Mucosa of stomach (tissue), 1 donor: ENCODE data around the gene TMEM117.

Experiments
- H3K27me3 ChIP-seq: one replicate; pipeline ENCODE4 v1.7.0; 2013; ENCODE audit warnings: mild to moderate bottlenecking, low read length; ENCODE audit not compliant: control insufficient read depth, insufficient read depth
- H3K36me3 ChIP-seq: one replicate; pipeline ENCODE4 v1.7.0; 2013; ENCODE audit warnings: low read length; ENCODE audit not compliant: control insufficient read depth, insufficient read depth
- H3K4me1 ChIP-seq: one replicate; pipeline ENCODE4 v1.7.0; 2013; ENCODE audit warnings: mild to moderate bottlenecking, low read length; ENCODE audit not compliant: control insufficient read depth, insufficient read depth
- H3K4me3 ChIP-seq: one replicate; pipeline ENCODE4 v1.7.0; 2013; ENCODE audit warnings: low read length
- H3K9ac ChIP-seq: one replicate; pipeline ENCODE4 v1.7.0; 2013; ENCODE audit warnings: mild to moderate bottlenecking, low read length, moderate library complexity
- H3K9me3 ChIP-seq: one replicate; pipeline ENCODE4 v1.7.0; 2013; ENCODE audit warnings: mild to moderate bottlenecking, low read length, moderate library complexity; ENCODE audit not compliant: control insufficient read depth
- donor health status: Pancreatic carcinoma.

The TMEM117 gene

DNA sequence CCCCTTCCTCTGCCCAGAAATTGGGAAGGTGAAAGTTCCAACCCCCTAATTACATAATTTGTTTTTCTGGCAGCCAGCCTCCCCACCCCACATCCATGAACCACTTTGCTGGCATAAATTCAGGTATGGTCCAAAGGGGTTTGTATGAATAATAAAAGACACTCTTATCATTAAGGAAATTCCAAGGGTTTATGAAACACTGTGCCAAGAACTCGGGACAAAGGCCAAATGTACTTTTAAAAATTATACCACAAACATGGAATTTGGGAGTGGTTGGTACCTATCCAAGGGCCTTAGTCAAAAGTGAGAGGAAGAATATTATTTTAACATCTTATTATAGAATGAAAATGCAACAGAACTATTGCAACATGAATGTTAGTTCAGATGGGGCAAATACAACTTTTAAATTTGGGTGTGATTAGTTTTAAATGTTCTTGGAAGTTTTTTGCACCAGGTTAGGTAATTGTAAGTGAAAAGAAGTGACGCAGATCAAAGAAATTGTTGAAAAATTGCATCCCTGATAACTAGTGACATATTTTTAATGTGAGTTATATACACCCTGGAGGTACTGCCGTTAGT is 217.8 kb downstream of the TMEM117 start:
- Histone ChIP-seq H3K27me3 (no peaks in the 10 kb centered on the region), H3K9me3 (no peaks in the 10 kb centered on the region), H3K4me1 (no peaks in the 10 kb centered on the region), H3K4me3 (no peak overlapping the region), H3K36me3 (no peaks in the 10 kb centered on the region), H3K9ac (no peak overlapping the region)

DNA sequence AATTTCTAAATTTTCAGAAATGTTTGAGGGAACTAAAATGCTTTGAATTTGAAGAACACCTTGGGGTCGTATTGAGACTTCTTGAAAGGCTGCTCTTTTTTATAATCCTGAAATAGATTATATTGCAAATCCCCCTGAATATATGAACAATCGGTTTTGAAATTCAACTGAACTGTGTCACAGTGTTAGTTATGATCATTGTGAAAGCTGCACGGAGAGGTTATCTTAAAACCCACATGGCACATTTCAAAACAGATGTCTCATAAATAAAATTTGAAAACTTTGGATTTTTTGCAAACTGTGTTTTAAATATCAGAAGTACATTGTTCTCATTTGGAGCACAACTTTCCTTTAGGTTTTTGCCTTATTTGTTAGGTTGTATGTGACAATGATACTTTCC is 218.4 kb downstream of the TMEM117 start:
- H3K9me3 ChIP-seq, result no peaks in the 10 kb centered on the region
- no peaks in the 10 kb centered on the region for H3K36me3 ChIP-seq
- no peak overlapping the region for H3K4me3 ChIP-seq
- no peaks in the 10 kb centered on the region for H3K4me1 ChIP-seq
- no peak overlapping the region for H3K9ac ChIP-seq
- H3K27me3 ChIP-seq, result no peaks in the 10 kb centered on the region

DNA sequence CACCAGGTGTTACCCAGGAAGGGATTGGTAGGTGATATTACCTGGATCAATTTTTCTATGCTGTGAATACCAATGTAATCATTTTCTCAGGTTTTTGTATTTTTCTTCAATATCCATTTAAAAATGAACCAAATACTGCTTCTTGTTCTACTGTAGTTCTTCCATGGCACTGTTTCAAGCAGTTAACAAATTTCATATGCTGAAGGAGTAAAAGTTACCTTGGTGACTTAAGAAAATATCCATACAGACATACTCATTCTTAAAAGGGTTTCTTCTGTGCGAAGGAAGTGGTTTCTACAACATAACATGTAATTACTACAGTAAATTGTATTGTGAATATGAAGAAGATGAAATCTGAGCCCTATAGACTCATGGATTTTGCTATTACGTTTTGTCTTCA is 222.5 kb downstream of the TMEM117 start:
- no peaks in the 10 kb centered on the region for H3K4me1 ChIP-seq
- H3K4me3 ChIP-seq, result no peak overlapping the region
- no peak overlapping the region for H3K9ac ChIP-seq
- H3K9me3 ChIP-seq, result no peaks in the 10 kb centered on the region
- no peaks in the 10 kb centered on the region for H3K36me3 ChIP-seq
- no peaks in the 10 kb centered on the region for H3K27me3 ChIP-seq

DNA sequence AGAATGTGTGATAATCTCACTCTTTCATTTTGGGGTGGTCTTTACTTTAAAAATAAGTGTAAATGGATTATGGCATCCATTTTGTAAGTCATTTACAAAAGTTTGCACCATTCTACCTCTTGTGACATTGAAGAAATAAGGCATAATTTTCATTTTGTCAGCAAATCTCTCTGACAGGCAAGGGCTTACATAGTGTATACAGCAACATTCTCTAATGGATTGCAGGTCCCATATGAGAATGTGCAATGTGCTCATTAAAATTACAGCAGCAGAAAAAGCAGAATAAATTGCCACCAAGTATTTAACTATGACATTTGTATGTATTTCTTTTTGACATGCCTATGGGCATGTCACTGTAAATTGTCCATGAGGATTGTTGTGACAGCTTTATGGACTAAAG is 223.6 kb downstream of the TMEM117 start:
- H3K36me3 ChIP-seq, result no peaks in the 10 kb centered on the region
- H3K9me3 ChIP-seq, result no peaks in the 10 kb centered on the region
- H3K4me3 ChIP-seq, result no peak overlapping the region
- no peaks in the 10 kb centered on the region for H3K27me3 ChIP-seq
- H3K9ac ChIP-seq, result no peak overlapping the region
- H3K4me1 ChIP-seq, result no peaks in the 10 kb centered on the region

DNA sequence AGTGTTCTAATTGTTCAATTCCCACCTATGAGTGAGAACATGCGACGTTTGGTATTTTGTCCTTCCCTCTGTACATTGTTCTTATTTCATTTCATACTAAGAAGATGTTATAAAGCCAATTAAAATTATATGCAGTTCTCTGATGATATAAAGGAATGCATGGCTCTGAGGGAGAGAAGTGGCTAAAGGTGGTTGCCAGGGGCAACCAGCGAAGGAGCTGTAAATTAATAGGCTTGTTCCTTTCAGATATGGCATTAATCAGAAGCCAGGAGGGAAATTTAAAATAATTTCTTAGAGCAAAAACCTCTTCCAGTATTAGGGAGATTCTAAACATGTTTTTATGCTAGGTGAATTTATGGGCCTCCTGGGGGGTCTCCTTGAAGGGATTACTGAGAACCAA is 227.8 kb downstream of the TMEM117 start:
- H3K9ac ChIP-seq, result no peak overlapping the region
- no peaks in the 10 kb centered on the region for H3K9me3 ChIP-seq
- no peaks in the 10 kb centered on the region for H3K36me3 ChIP-seq
- H3K4me3 ChIP-seq, result no peak overlapping the region
- no peaks in the 10 kb centered on the region for H3K27me3 ChIP-seq
- no peaks in the 10 kb centered on the region for H3K4me1 ChIP-seq

DNA sequence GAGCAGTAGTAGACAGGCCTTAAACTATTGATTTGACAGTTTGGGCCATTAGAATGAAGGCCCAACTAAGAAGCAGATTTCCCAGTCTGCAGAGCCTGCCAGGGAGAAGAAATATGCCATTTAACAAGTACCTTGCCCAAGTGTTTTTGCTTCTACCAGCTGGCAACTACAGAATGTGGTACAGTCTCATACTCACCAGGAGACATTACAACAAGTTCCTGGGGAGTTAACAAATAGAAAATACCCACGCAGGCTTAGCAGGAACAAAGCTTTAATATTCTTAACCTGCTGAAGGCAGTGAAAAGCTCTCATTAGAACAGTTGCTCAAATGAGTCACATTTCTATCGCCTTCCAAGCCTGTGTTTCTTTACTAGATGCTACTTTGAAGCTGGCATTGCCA is 241.0 kb downstream of the TMEM117 start:
- H3K9me3 ChIP-seq, result no peaks in the 10 kb centered on the region
- no peaks in the 10 kb centered on the region for H3K27me3 ChIP-seq
- H3K9ac ChIP-seq, result no peak overlapping the region
- H3K4me1 ChIP-seq, result no peaks in the 10 kb centered on the region
- H3K36me3 ChIP-seq, result no peaks in the 10 kb centered on the region
- no peak overlapping the region for H3K4me3 ChIP-seq

DNA sequence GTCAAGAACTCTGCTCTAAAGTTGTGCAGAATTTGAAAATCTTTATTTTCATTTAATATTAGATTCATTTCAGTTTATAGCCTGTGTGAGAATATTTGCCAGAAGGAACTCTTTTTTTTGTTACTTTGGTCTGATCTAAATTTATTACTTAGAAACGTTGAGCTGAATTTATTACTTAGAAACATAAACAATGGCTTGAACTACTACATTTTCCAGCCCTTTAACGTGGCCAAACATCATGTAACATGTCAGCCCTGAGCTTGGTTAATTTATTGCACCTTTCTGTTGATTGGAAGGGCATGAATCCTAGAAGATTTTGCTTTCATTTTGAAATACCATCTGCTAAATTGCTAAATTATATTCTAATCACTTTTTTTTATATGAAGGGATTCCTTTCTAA is 241.4 kb downstream of the TMEM117 start:
- Histone ChIP-seq H3K9me3 (no peaks in the 10 kb centered on the region), H3K4me3 (no peak overlapping the region), H3K4me1 (no peaks in the 10 kb centered on the region), H3K9ac (no peak overlapping the region), H3K36me3 (no peaks in the 10 kb centered on the region), H3K27me3 (no peaks in the 10 kb centered on the region)

DNA sequence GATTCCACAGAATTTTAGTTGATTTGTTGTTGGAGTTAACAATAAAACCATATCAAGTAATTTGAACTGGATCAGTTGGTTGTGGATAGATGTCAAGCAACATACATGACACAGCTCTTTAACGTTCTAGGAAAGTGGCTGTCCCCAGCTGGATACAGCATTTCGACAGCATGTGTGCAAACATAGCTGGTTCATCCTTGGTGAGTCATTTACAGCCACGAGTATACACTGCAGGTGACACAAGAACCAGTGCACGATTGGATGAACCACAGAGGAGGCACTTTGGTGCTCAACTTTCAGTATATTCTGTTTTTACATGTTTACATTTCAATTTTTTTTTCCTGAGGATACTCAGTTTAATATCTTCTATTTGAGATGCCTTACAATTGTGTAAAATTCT is 242.4 kb downstream of the TMEM117 start:
- Histone ChIP-seq H3K9ac (no peak overlapping the region), H3K4me1 (no peaks in the 10 kb centered on the region), H3K27me3 (no peaks in the 10 kb centered on the region), H3K4me3 (no peak overlapping the region), H3K36me3 (no peaks in the 10 kb centered on the region), H3K9me3 (no peaks in the 10 kb centered on the region)

DNA sequence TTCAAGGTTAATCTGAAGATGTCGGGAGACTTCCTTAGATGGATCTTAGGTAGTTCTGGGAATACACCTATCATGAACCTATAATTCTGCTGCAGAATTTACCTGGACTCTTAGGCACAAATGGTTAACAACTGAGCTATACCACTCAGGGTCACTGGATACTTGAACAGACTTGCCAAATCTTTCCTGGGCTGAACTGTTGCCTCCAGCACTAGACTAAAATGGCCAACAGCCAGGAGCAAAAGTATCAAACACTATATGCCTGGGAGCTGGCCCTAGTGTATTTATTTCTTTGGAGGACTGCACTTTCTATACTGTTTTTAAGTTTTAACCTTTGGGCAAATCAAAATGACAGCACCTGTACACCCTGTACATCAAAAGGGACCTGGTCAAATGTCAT is 252.8 kb downstream of the TMEM117 start:
- Histone ChIP-seq H3K27me3 (no peaks in the 10 kb centered on the region), H3K9me3 (no peaks in the 10 kb centered on the region), H3K4me3 (no peak overlapping the region), H3K36me3 (no peaks in the 10 kb centered on the region), H3K9ac (no peak overlapping the region), H3K4me1 (no peaks in the 10 kb centered on the region)

DNA sequence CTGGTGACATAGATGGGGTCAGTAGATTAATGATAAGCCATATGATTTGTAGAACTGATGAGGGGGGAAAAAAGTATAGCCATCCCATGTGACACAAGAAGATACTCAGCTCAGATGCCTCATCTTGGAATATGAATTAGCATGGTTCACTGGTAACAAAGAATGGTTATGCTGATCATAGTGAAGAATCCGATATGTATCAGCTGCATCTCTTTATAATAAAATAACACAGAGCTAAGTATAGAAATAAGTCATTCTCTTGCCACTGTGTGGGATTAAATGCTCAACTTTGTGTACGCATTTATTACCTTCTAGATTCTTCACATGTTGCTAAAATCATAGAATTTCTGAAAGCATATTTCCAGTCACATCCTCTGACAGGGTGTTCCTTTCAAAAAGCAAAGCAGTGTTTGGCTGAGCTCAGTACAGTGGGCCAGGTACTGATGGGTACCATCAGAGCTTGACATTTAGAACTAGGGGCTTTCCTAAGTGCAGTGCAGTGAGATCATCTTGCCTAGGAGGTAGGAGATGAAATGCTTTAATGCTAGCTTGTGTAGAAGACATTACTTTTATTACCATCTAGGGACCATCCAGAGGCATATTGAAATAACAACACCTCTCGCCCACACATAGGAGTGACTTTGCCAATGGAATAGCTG is 256.2 kb downstream of the TMEM117 start:
- Histone ChIP-seq H3K9ac (no peak overlapping the region), H3K4me3 (no peak overlapping the region), H3K9me3 (no peaks in the 10 kb centered on the region), H3K4me1 (no peaks in the 10 kb centered on the region), H3K27me3 (no peaks in the 10 kb centered on the region), H3K36me3 (no peaks in the 10 kb centered on the region)

DNA sequence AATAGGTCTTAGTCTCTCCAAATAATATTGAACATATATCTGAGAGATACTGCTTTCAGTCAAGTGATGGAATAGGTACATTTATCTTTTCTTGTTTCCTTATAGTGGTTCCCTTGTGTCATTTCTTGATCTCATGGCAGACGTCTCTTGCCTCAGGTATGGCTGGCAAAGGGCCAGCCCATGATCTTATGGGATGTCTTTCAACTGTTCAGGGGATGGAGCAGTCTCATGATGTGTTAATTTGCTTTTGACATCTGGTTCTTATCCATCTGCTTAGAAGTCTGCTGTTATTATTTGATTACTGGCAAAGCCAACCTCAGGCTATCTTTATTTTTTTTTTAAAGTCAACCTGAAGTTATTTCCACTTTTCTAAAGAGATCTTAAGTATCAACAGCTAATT is 262.9 kb downstream of the TMEM117 start:
- Histone ChIP-seq H3K4me3 (no peak overlapping the region), H3K9me3 (no peaks in the 10 kb centered on the region), H3K4me1 (no peaks in the 10 kb centered on the region), H3K9ac (no peak overlapping the region), H3K36me3 (no peaks in the 10 kb centered on the region), H3K27me3 (no peaks in the 10 kb centered on the region)

DNA sequence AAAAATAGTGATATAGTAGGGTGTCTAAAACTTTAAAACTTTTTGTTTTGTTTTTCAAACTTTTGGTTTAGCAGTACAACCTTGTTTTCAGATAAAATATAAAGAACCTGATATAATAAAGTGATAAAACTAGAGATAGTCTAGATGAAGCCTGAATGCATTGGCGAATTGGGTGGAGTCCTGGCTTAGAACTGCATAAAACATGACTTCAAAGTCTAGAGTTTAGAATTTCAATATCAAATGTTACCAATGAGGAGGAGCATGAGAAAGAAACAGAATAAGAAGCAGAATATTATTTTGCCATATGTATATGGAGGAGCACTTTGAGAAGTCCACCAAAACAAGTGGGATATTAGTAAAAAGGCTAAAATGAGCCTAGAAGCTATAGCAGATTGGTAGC is 263.6 kb downstream of the TMEM117 start:
- no peak overlapping the region for H3K4me3 ChIP-seq

DNA sequence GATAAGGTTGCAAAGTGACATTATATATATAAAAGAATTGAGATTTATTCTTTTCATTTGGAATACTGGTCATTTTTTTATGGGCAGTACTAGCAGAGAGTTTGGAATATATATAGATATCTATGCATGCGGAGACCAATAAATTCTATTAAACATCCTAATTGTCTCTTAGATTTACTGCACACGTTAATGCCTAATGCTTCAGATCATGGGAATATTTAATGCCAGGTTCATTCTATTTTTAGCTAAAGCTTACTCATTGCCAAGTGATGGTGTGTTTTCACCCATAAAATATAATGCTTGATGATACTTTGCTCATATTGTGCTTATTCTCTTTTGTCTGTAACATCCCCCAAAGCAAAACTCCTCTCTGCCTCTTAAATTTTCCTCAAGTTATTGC is 264.4 kb downstream of the TMEM117 start:
- H3K9ac ChIP-seq, result no peak overlapping the region
- no peak overlapping the region for H3K4me3 ChIP-seq
- H3K9me3 ChIP-seq, result no peaks in the 10 kb centered on the region
- no peaks in the 10 kb centered on the region for H3K4me1 ChIP-seq
- H3K36me3 ChIP-seq, result no peaks in the 10 kb centered on the region
- no peaks in the 10 kb centered on the region for H3K27me3 ChIP-seq

More for the DNA sequence above, 263.6 kb downstream of the TMEM117 start:
- Histone ChIP-seq H3K9ac (no peak overlapping the region), H3K4me1 (no peaks in the 10 kb centered on the region), H3K9me3 (no peaks in the 10 kb centered on the region), H3K36me3 (no peaks in the 10 kb centered on the region), H3K27me3 (no peaks in the 10 kb centered on the region)
